ENCODE measurements around the gene SORCS2. TPM values are rescaled to one million over a fixed set of nuclear protein-coding genes. Genes with fewer than 3 reads are reported as not detected.

The SORCS2 gene
- total and polyA plus RNA-seq, 2 of the 13 experiments (the other 11 are each of a cell fraction or from before 2014, with no cell fraction given) = 0.82 to 1.0 TPM

DNA sequence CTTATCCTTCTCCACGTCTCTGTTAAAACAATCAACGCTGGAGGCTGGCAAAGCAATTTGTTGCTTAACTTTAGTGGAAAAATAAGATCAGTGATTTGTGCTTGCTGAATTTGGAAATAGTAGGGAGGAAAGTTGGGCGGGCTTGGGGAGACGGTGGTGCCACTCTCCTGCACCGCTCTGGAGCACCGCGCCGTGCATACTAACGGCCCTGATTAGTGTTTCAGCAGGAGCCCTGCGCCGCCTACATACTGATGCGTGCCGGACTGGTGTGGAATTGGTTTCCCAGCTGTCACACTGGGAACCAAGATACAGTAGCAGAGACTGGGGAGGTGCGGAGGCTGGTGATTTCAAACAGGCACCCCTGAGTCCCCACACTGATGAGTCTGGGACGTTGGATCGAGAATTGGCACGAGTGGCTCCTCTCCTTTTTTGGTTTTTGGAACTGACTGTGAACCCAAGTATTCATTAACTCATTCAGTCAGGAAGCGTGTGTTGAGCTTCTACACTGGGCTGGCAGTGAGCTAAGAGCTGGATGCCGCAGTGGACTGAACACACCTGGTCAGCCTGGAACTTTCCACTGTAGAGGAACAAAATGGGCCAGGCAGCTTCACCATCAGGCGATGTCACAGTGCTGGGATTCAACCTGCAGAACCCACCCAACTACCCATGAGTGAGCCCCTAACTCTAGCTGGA lies 271.4 kb downstream of the SORCS2 start:
- Histone ChIP-seq H3K79me2 (ENCODE audit: insufficient read depth, low read length) (no peaks in the 10 kb centered on the region), H4K20me1 (ENCODE audit: insufficient read depth, low read length) (no peaks in the 10 kb centered on the region), H3K36me3 (replicated peaks in 1 of 2; ENCODE audit: control insufficient read depth in 1 of 2, insufficient read depth in 2 of 2, low read length in 2 of 2) (no peaks in the 10 kb centered on the region), H3K27me3 (ENCODE audit: control insufficient read depth in 1 of 2, insufficient read depth in 2 of 2, low read length in 2 of 2) (peaks cover 4 to 36% of the 10 kb centered on the region in 2 experiments; a peak in 4 of 5 replicates), H3K4me1 (ENCODE audit: insufficient read depth, low read length) (peaks cover 13% of the 10 kb centered on the region), H3K4me3 (replicated peaks in 1 of 3; ENCODE audit: insufficient read depth in 1 of 3, low read depth in 2 of 3, low read length in 3 of 3) (no peak overlapping the region), H2AFZ (ENCODE audit: low read length) (no peak overlapping the region), H3K9ac (ENCODE audit: insufficient read depth, low read depth, low read length) (no peak overlapping the region), H3K27ac (ENCODE audit: extremely low read length, insufficient read depth, low read length) (no peak overlapping the region), H3K4me2 (ENCODE audit: low read depth, low read length) (no peak overlapping the region), H3K9me3 (ENCODE audit: low read length) (no peaks in the 10 kb centered on the region)
- ChIA-PET CTCF (ENCODE audit: low intra/inter-chr PET ratio, low total read pairs) (no interaction called here), POLR2A (no interaction called here)
- BruUV-seq (replicated peaks) = no TSS peak
- TF ChIP-seq RARA (CRISPR knock-in tag; IDR thresholded peaks at IDR 0.05) = no peak
- no peak for TF ChIP-seq TMF1 (CRISPR knock-in tag; IDR thresholded peaks at IDR 0.05; ENCODE audit: low read depth)
- TF ChIP-seq SMYD3 (CRISPR knock-in tag; IDR thresholded peaks at IDR 0.05) = no peak
- TF ChIP-seq AHR (CRISPR knock-in tag; IDR thresholded peaks at IDR 0.05) = no peak
- TF ChIP-seq, protein P1, sequence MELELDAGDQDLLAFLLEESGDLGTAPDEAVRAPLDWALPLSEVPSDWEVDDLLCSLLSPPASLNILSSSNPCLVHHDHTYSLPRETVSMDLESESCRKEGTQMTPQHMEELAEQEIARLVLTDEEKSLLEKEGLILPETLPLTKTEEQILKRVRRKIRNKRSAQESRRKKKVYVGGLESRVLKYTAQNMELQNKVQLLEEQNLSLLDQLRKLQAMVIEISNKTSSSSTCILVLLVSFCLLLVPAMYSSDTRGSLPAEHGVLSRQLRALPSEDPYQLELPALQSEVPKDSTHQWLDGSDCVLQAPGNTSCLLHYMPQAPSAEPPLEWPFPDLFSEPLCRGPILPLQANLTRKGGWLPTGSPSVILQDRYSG (CRISPR knock-in tag; IDR thresholded peaks at IDR 0.05) = no peak
- TF ChIP-seq, protein P2, sequence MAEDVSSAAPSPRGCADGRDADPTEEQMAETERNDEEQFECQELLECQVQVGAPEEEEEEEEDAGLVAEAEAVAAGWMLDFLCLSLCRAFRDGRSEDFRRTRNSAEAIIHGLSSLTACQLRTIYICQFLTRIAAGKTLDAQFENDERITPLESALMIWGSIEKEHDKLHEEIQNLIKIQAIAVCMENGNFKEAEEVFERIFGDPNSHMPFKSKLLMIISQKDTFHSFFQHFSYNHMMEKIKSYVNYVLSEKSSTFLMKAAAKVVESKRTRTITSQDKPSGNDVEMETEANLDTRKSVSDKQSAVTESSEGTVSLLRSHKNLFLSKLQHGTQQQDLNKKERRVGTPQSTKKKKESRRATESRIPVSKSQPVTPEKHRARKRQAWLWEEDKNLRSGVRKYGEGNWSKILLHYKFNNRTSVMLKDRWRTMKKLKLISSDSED (CRISPR knock-in tag; IDR thresholded peaks at IDR 0.05) = no peak
- no peak for TF ChIP-seq HOXA5 (CRISPR knock-in tag; IDR thresholded peaks at IDR 0.05)
- TF ChIP-seq, protein P3, sequence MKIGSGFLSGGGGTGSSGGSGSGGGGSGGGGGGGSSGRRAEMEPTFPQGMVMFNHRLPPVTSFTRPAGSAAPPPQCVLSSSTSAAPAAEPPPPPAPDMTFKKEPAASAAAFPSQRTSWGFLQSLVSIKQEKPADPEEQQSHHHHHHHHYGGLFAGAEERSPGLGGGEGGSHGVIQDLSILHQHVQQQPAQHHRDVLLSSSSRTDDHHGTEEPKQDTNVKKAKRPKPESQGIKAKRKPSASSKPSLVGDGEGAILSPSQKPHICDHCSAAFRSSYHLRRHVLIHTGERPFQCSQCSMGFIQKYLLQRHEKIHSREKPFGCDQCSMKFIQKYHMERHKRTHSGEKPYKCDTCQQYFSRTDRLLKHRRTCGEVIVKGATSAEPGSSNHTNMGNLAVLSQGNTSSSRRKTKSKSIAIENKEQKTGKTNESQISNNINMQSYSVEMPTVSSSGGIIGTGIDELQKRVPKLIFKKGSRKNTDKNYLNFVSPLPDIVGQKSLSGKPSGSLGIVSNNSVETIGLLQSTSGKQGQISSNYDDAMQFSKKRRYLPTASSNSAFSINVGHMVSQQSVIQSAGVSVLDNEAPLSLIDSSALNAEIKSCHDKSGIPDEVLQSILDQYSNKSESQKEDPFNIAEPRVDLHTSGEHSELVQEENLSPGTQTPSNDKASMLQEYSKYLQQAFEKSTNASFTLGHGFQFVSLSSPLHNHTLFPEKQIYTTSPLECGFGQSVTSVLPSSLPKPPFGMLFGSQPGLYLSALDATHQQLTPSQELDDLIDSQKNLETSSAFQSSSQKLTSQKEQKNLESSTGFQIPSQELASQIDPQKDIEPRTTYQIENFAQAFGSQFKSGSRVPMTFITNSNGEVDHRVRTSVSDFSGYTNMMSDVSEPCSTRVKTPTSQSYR (CRISPR knock-in tag; IDR thresholded peaks at IDR 0.05; ENCODE audit: borderline replicate concordance) = no peak
- TF ChIP-seq RCOR2 (CRISPR knock-in tag; IDR thresholded peaks at IDR 0.05) = no peak
- no peak for TF ChIP-seq MAFG (CRISPR knock-in tag; IDR thresholded peaks at IDR 0.05)
- no peak for TF ChIP-seq SP5 (CRISPR knock-in tag; IDR thresholded peaks at IDR 0.05; ENCODE audit: borderline replicate concordance, low read depth)
- no peak for TF ChIP-seq FIP1L1 (IDR thresholded peaks at IDR 0.05; ENCODE audit: borderline replicate concordance, insufficient read depth, low read depth, low read length)
- TF ChIP-seq TBX2 (CRISPR knock-in tag; IDR thresholded peaks at IDR 0.05; ENCODE audit: borderline replicate concordance) = no peak
- no peak for TF ChIP-seq ZKSCAN1 (IDR thresholded peaks at IDR 0.05; ENCODE audit: low read length)
- TF ChIP-seq, protein P4, sequence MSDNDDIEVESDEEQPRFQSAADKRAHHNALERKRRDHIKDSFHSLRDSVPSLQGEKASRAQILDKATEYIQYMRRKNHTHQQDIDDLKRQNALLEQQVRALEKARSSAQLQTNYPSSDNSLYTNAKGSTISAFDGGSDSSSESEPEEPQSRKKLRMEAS (IDR thresholded peaks at IDR 0.05) = no peak
- TF ChIP-seq, protein P5, sequence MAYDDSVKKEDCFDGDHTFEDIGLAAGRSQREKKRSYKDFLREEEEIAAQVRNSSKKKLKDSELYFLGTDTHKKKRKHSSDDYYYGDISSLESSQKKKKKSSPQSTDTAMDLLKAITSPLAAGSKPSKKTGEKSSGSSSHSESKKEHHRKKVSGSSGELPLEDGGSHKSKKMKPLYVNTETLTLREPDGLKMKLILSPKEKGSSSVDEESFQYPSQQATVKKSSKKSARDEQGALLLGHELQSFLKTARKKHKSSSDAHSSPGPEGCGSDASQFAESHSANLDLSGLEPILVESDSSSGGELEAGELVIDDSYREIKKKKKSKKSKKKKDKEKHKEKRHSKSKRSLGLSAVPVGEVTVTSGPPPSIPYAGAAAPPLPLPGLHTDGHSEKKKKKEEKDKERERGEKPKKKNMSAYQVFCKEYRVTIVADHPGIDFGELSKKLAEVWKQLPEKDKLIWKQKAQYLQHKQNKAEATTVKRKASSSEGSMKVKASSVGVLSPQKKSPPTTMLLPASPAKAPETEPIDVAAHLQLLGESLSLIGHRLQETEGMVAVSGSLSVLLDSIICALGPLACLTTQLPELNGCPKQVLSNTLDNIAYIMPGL (CRISPR knock-in tag; IDR thresholded peaks at IDR 0.05; ENCODE audit: borderline replicate concordance in 1 of 2, low read depth in 1 of 2) = no peak
- ATAC-seq = no peak
- in situ Hi-C loops (cut with HindIII; ENCODE audit: extremely low pct_ligation_motif_present, low pct_unique_long_range_greater_than_20kb) = no loop called here
- no peak for FAIRE-seq
- DNase-seq (ENCODE audit: low spot score) = no peak
- 64% methylated on average over 14 of the region's 20 CpGs for WGBS (ENCODE audit: low lambda C conversion rate)
- intact Hi-C loops (cut with micrococcal nuclease; ENCODE audit: unreplicated experiment) = no loop called here
